Erythroblast (primary cell): ENCODE measurements around the gene BRD3OS.

ENCODE experiments used
- GATA1 ChIP-seq: IDR thresholded peaks from 2 replicates; pipeline ENCODE4 v1.6.1; 2011; ENCODE audit warnings: low read depth, mild to moderate bottlenecking, control low read depth, low read length, moderate library complexity
- POLR2A ChIP-seq: IDR thresholded peaks from 2 replicates; pipeline ENCODE4 v1.6.1; 2011; ENCODE audit warnings: mild to moderate bottlenecking, low read length

GRCh38 chr9:133986061-133986460, 39.2 kb upstream of the BRD3OS start:
- TF ChIP-seq POLR2A = no peak
- no peak for TF ChIP-seq GATA1
